H1 (cell line): Measurements from ENCODE around the gene KSR2. TPM values are rescaled to one million over a fixed set of nuclear protein-coding genes. Genes with fewer than 3 reads are reported as not detected.

ENCODE experiments used
- CTCF ChIA-PET: fragments of 300-600 bp; sonication (Branson Sonifier 250); formaldehyde crosslinking; loops from one replicate; lab custom pipeline; 2021; ENCODE audit not compliant: partially characterized antibody; lab: Charles Lee
- POLR2A ChIA-PET: fragments of 300-600 bp; sonication (Branson Sonifier 250); formaldehyde crosslinking; loops from one replicate; lab custom pipeline; 2021; ENCODE audit warnings: inconsistent platforms; ENCODE audit not compliant: partially characterized antibody; lab: Charles Lee
- DNase-seq, 2 experiments: peaks; one replicate each; pipeline versions ENCODE4 v3.0.0 to v3.0.0-alpha.2; 2010 to 2022; ENCODE audit warnings: low spot score in 2 of 2, low read depth in 1 of 2, mixed read lengths in 1 of 2
- FAIRE-seq: peaks from 2 replicates; lab custom pipeline; 2011; peaks lifted over from hg19 to GRCh38; lab: Jason Lieb, UNC
- H2AFZ ChIP-seq: 2 replicates; pipeline ENCODE4 v1.8.1; 2012; ENCODE audit warnings: low read length, inconsistent platforms
- H2AK5ac ChIP-seq: 2 replicates; pipeline ENCODE4 v1.6.1; 2013; ENCODE audit warnings: low read depth, low read length
- H2BK120ac ChIP-seq: replicated peaks from 2 replicates; pipeline ENCODE3; 2013; ENCODE audit warnings: low read depth, low read length, inconsistent platforms
- H2BK12ac ChIP-seq: 2 replicates; pipeline ENCODE4 v1.6.1; 2013; ENCODE audit warnings: low read depth, low read length
- H2BK15ac ChIP-seq: 2 replicates; pipeline ENCODE4 v1.6.1; 2013; ENCODE audit warnings: low read length
- H2BK20ac ChIP-seq: 2 replicates; pipeline ENCODE4 v1.6.1; 2013; ENCODE audit warnings: low read length
- H2BK5ac ChIP-seq: 2 replicates; pipeline ENCODE4 v1.6.1; 2013; ENCODE audit warnings: low read depth, low read length
- H3K14ac ChIP-seq: 2 replicates; pipeline ENCODE4 v1.6.1; 2013; ENCODE audit warnings: inconsistent platforms; ENCODE audit not compliant: insufficient read length
- H3K18ac ChIP-seq: 2 replicates; pipeline ENCODE4 v1.6.1; 2013; ENCODE audit warnings: low read length; ENCODE audit errors: extremely low read depth
- H3K23ac ChIP-seq: 2 replicates; pipeline ENCODE4 v1.6.1; 2013; ENCODE audit warnings: inconsistent platforms; ENCODE audit not compliant: insufficient read length
- H3K23me2 ChIP-seq: 2 replicates; pipeline ENCODE4 v1.6.1; 2013; ENCODE audit warnings: low read depth, low read length
- H3K27ac ChIP-seq: 2 replicates; pipeline ENCODE4 v1.6.1; 2011; ENCODE audit warnings: low read depth, low read length, inconsistent platforms
- H3K27me3 ChIP-seq, 4 experiments: replicated peaks in 1 of 4; 1 replicate in 1 of 4; 2 replicates in 3 of 4; pipeline versions ENCODE4 v1.6.1 to v1.8.1; 2011 to 2013; ENCODE audit warnings: low read length in 3 of 4, mild to moderate bottlenecking in 3 of 4, inconsistent platforms in 2 of 4, mixed read lengths in 2 of 4, moderate library complexity in 1 of 4; ENCODE audit not compliant: control insufficient read depth in 3 of 4, insufficient read depth in 3 of 4; ENCODE audit errors: extremely low read depth in 1 of 4
- H3K36me3 ChIP-seq, 4 experiments: 2 replicates each; pipeline versions ENCODE4 v1.6.1 to v1.8.1; 2011 to 2013; ENCODE audit warnings: mild to moderate bottlenecking in 4 of 4, low read length in 3 of 4, moderate library complexity in 2 of 4, control low read depth in 1 of 4, inconsistent platforms in 1 of 4; ENCODE audit not compliant: insufficient read depth in 4 of 4, control insufficient read depth in 2 of 4
- H3K4ac ChIP-seq: replicated peaks from 2 replicates; pipeline ENCODE3; 2013; ENCODE audit warnings: low read length, low read depth, mixed read lengths, inconsistent platforms; ENCODE audit not compliant: insufficient read length
- H3K4me1 ChIP-seq, 4 experiments: replicated peaks in 1 of 4; 1 replicate in 1 of 4; 2 replicates in 3 of 4; pipeline versions ENCODE4 v1.6.1 to v1.8.1; 2011 to 2013; ENCODE audit warnings: low read length in 3 of 4, inconsistent platforms in 2 of 4, mixed read lengths in 1 of 4; ENCODE audit not compliant: insufficient read depth in 4 of 4, control insufficient read depth in 3 of 4
- H3K4me2 ChIP-seq, 2 experiments: 2 replicates each; pipeline versions ENCODE4 v1.6.1 to v1.8.1; 2011 to 2013; ENCODE audit warnings: low read depth in 2 of 2, low read length in 2 of 2, control low read depth in 1 of 2, inconsistent platforms in 1 of 2, mild to moderate bottlenecking in 1 of 2; ENCODE audit not compliant: insufficient read depth in 1 of 2
- H3K4me3 ChIP-seq, 4 experiments: fragments of 200-600, 300-600 bp in 1 of 4; sonication (generic), shearing (Covaris generic), sonication (Bioruptor Twin) in 1 of 4; 2 replicates each; pipeline versions ENCODE4 v1.5.1 to v1.8.1; 2011 to 2016; ENCODE audit warnings: low read length in 4 of 4, low read depth in 3 of 4, control low read depth in 2 of 4, inconsistent platforms in 2 of 4, mild to moderate bottlenecking in 2 of 4, mixed read lengths in 1 of 4, moderate library complexity in 1 of 4; ENCODE audit not compliant: insufficient read depth in 2 of 4; ENCODE audit errors: extremely low read depth in 1 of 4
- H3K56ac ChIP-seq: replicated peaks from 2 replicates; pipeline ENCODE3; 2013; ENCODE audit warnings: low read depth, mild to moderate bottlenecking, mixed read lengths, low read length, inconsistent platforms; ENCODE audit not compliant: insufficient read length
- H3K79me1 ChIP-seq: 2 replicates; pipeline ENCODE4 v1.6.1; 2013; ENCODE audit warnings: low read depth, low read length, control low read depth
- H3K79me2 ChIP-seq, 2 experiments: 2 replicates each; pipeline versions ENCODE4 v1.6.1 to v1.8.1; 2012 to 2013; ENCODE audit warnings: low read length in 2 of 2, mild to moderate bottlenecking in 2 of 2, inconsistent platforms in 1 of 2; ENCODE audit not compliant: insufficient read depth in 2 of 2, control insufficient read depth in 1 of 2
- H3K9ac ChIP-seq, 4 experiments: replicated peaks in 1 of 4; 1 replicate in 1 of 4; 2 replicates in 3 of 4; pipeline versions ENCODE4 v1.6.1 to v1.8.1; 2011 to 2013; ENCODE audit warnings: low read depth in 3 of 4, low read length in 3 of 4, control low read depth in 2 of 4, mild to moderate bottlenecking in 2 of 4, moderate library complexity in 2 of 4, inconsistent platforms in 1 of 4; ENCODE audit errors: extremely low read depth in 1 of 4
- H3K9me3 ChIP-seq, 2 experiments: 2 replicates each; pipeline versions ENCODE4 v1.6.1 to v1.8.1; 2012 to 2013; ENCODE audit warnings: mild to moderate bottlenecking in 2 of 2, moderate library complexity in 2 of 2, control low read depth in 1 of 2, inconsistent platforms in 1 of 2, low read depth in 1 of 2, low read length in 1 of 2, mixed read lengths in 1 of 2; ENCODE audit not compliant: insufficient read depth in 2 of 2
- H4K20me1 ChIP-seq, 2 experiments: replicated peaks in 1 of 2; 2 replicates each; pipeline versions ENCODE3 to v1.8.1; 2011 to 2013; ENCODE audit warnings: inconsistent platforms in 2 of 2, low read length in 2 of 2, mild to moderate bottlenecking in 1 of 2; ENCODE audit not compliant: insufficient read depth in 2 of 2, control insufficient read depth in 1 of 2
- H4K5ac ChIP-seq: 2 replicates; pipeline ENCODE4 v1.6.1; 2013; ENCODE audit warnings: low read length, low read depth, mixed read lengths, inconsistent platforms; ENCODE audit not compliant: insufficient read length
- H4K8ac ChIP-seq: 2 replicates; pipeline ENCODE4 v1.8.0; 2013; ENCODE audit warnings: mild to moderate bottlenecking, moderate library complexity, low read length, inconsistent platforms; ENCODE audit not compliant: insufficient read depth; ENCODE audit errors: extremely low read depth
- H4K91ac ChIP-seq: replicated peaks from 2 replicates; pipeline ENCODE3; 2013; ENCODE audit warnings: low read length, mixed read lengths, inconsistent platforms; ENCODE audit not compliant: insufficient read length
- SP2 ChIP-seq: IDR thresholded peaks from 2 replicates; pipeline ENCODE4 v1.6.1; 2012; ENCODE audit warnings: mild to moderate bottlenecking, low read length, inconsistent platforms
- TAF1 ChIP-seq: IDR thresholded peaks from 2 replicates; pipeline ENCODE4 v1.6.1; 2011; ENCODE audit warnings: mild to moderate bottlenecking, low read depth, low read length
- WGBS, 2 experiments: shearing (Covaris generic) in 1 of 2; methylation state at CpG; one replicate each; pipeline versions ENCODE4 v1.1.6 to v1.1.7; 2013 to 2015; ENCODE audit warnings: low lambda C conversion rate in 2 of 2, mixed read lengths in 2 of 2, inconsistent platforms in 1 of 2, low coverage in 1 of 2, missing lambda C conversion rate in 1 of 2; ENCODE audit not compliant: insufficient replicate concordance in 2 of 2, insufficient coverage in 1 of 2, insufficient read length in 1 of 2; ENCODE audit errors: extremely low coverage in 1 of 2, missing lambda C conversion rate in 1 of 2; 5-methylcytosine and 5-hydroxymethylcytosine counted together
- polyA plus RNA-seq, 7 experiments: library from polyadenylated mRNA; depleted of rRNA in 3 of 7; stranded (reverse) in 5 of 7; unstranded in 2 of 7; fragments of >200 nt in 5 of 7; fragments of 200-250 nt in 2 of 7; gene quantifications; 1 replicate in 5 of 7; 2 replicates in 1 of 7; 4 replicates in 1 of 7; pipeline versions ENCODE4 v1.2.1 to v1.2.3, GENCODE V29; 2011 to 2013; ENCODE audit warnings: missing spikeins in 2 of 7, mixed read lengths in 2 of 7
- total RNA-seq: library from RNA; stranded (reverse); fragmentation: NEBNext Ultra II Directional; extraction: Animal tissue kit (Norgen Biotek cat#: 25700); gene quantifications from 2 replicates; pipeline ENCODE4 v1.2.1, GENCODE V29; 2021
- TF ChIP-seq, protein P1 (sequence below): IDR thresholded peaks from 2 replicates; pipeline ENCODE4 v1.6.1; 2011; ENCODE audit warnings: low read depth, mild to moderate bottlenecking, low read length; ENCODE audit not compliant: insufficient read depth
- TF ChIP-seq, protein P2 (sequence below), 3 experiments: IDR thresholded peaks; 1 replicate in 2 of 3; 2 replicates in 1 of 3; pipeline versions ENCODE4 v1.5.1 to v1.6.1; 2011; ENCODE audit warnings: low read length in 3 of 3, mild to moderate bottlenecking in 3 of 3, inconsistent platforms in 2 of 3, low read depth in 1 of 3, moderate library complexity in 1 of 3; ENCODE audit not compliant: insufficient read depth in 1 of 3; ENCODE audit errors: control extremely low read depth in 1 of 3

KSR2 gene
- total and polyA plus RNA-seq, 2 of the 8 experiments (the other 6 are each of a cell fraction or from before 2014, with no cell fraction given) = 0.74 to 2.2 TPM

DNA sequence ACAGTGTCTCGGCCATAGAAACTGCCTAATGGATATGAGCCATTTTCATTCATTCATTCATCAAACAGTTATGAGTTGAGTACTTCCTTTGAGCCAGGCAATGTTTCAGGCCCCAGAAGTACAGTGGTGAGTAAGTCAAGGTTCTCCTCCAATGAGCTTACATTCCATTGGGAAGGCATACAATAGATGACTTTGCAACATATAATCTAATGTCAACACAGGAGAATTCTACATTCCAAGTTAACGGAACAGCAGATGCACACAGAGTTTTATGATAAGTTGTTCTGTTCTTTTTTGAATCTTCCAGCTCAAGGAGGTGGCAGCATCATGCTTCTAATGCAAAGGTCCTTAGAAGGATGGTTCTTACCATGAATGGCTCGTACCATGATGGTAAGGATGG is 44.5 kb upstream of the KSR2 start:
- Histone ChIP-seq H3K79me1 (no peaks in the 10 kb centered on the region), H3K4me1 (no peaks in the 10 kb centered on the region; a peak in 1 of 7 replicates), H2BK12ac (no peak overlapping the region)
- ChIA-PET POLR2A (no interaction called here), CTCF (interaction anchor here (1.4 kb wide), 1 partner anchor 139 kb away, joined by 5 read pairs; no protein-coding TSS in a partner anchor)
- TF ChIP-seq, protein P1, sequence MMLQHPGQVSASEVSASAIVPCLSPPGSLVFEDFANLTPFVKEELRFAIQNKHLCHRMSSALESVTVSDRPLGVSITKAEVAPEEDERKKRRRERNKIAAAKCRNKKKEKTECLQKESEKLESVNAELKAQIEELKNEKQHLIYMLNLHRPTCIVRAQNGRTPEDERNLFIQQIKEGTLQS = no peak
- TF ChIP-seq, protein P2, sequence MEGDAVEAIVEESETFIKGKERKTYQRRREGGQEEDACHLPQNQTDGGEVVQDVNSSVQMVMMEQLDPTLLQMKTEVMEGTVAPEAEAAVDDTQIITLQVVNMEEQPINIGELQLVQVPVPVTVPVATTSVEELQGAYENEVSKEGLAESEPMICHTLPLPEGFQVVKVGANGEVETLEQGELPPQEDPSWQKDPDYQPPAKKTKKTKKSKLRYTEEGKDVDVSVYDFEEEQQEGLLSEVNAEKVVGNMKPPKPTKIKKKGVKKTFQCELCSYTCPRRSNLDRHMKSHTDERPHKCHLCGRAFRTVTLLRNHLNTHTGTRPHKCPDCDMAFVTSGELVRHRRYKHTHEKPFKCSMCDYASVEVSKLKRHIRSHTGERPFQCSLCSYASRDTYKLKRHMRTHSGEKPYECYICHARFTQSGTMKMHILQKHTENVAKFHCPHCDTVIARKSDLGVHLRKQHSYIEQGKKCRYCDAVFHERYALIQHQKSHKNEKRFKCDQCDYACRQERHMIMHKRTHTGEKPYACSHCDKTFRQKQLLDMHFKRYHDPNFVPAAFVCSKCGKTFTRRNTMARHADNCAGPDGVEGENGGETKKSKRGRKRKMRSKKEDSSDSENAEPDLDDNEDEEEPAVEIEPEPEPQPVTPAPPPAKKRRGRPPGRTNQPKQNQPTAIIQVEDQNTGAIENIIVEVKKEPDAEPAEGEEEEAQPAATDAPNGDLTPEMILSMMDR (IDR thresholded peaks at IDR 0.05; ENCODE audit: control extremely low read depth in 1 of 3, insufficient read depth in 1 of 3, low read depth in 1 of 3, low read length in 3 of 3) = no peak
- TF ChIP-seq SP2 = no peak
- TF ChIP-seq TAF1 = no peak
- TF ChIP-seq, all 59 proteins: peak for 0
- H4K91ac ChIP-seq = no peak overlapping the region
- no peak overlapping the region for H3K56ac ChIP-seq
- H4K8ac ChIP-seq = no peak overlapping the region
- no peak overlapping the region for H3K14ac ChIP-seq
- H2BK5ac ChIP-seq = no peak overlapping the region
- FAIRE-seq = no peak
- no peak overlapping the region for H3K4me2 ChIP-seq
- H2BK120ac ChIP-seq = no peak overlapping the region
- H3K36me3 ChIP-seq = no peaks in the 10 kb centered on the region
- no peak overlapping the region for H3K23ac ChIP-seq
- DNase-seq = no peak
- H4K5ac ChIP-seq = no peak overlapping the region
- no peaks in the 10 kb centered on the region for H3K9me3 ChIP-seq
- H4K20me1 ChIP-seq = no peaks in the 10 kb centered on the region
- H3K27me3 ChIP-seq = no peaks in the 10 kb centered on the region
- 87% methylated on average over 3 of the region's 3 CpGs; no CpG with 5 or more reads in 1 of the 2 experiments for WGBS, 2 experiments
- no peak overlapping the region for H3K27ac ChIP-seq
- H2BK20ac ChIP-seq = no peak overlapping the region
- no peak overlapping the region for H2AK5ac ChIP-seq
- H3K9ac ChIP-seq = no peak overlapping the region
- H3K23me2 ChIP-seq = peaks cover 3% of the 10 kb centered on the region
- no peak overlapping the region for H2BK15ac ChIP-seq
- H3K18ac ChIP-seq = no peak overlapping the region
- H3K79me2 ChIP-seq = peaks cover 8 to 15% of the 10 kb centered on the region in 2 experiments; a peak in 3 of 4 replicates
- H3K4ac ChIP-seq = no peak overlapping the region
- no peak overlapping the region for H2AFZ ChIP-seq
- no peak overlapping the region for H3K4me3 ChIP-seq
